GM12801 (cell line): ENCODE data around the gene BARX2.

Experiments used
- TF ChIP-seq, protein P1 (sequence below): IDR thresholded peaks from one replicate; pipeline ENCODE4 v1.5.1; 2011; ENCODE audit warnings: control low read depth; ENCODE audit not compliant: insufficient read length; ENCODE audit errors: extremely low read depth

Gene BARX2

DNA sequence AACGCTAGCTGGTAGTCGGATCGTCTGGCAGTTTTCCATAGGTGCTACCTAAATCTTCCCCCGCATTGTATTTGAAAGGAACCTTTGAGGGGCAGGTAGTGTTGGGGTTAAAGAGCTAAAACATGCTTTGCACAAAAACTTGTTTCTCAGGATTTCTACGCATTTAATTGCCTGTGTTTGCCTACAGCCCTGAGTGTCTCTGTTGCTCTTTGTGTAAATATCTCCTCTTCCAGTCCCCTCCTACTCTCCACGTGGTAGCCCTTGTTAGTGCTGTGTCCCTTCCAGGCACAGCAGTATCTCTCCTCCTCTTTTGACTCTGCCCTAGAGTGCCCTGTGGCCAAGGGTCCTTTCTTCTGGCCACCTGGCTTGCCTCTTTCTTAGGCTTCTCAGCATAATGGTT lies 81.7 kb downstream of the BARX2 start:
- TF ChIP-seq, protein P1, sequence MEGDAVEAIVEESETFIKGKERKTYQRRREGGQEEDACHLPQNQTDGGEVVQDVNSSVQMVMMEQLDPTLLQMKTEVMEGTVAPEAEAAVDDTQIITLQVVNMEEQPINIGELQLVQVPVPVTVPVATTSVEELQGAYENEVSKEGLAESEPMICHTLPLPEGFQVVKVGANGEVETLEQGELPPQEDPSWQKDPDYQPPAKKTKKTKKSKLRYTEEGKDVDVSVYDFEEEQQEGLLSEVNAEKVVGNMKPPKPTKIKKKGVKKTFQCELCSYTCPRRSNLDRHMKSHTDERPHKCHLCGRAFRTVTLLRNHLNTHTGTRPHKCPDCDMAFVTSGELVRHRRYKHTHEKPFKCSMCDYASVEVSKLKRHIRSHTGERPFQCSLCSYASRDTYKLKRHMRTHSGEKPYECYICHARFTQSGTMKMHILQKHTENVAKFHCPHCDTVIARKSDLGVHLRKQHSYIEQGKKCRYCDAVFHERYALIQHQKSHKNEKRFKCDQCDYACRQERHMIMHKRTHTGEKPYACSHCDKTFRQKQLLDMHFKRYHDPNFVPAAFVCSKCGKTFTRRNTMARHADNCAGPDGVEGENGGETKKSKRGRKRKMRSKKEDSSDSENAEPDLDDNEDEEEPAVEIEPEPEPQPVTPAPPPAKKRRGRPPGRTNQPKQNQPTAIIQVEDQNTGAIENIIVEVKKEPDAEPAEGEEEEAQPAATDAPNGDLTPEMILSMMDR, result no peak

DNA sequence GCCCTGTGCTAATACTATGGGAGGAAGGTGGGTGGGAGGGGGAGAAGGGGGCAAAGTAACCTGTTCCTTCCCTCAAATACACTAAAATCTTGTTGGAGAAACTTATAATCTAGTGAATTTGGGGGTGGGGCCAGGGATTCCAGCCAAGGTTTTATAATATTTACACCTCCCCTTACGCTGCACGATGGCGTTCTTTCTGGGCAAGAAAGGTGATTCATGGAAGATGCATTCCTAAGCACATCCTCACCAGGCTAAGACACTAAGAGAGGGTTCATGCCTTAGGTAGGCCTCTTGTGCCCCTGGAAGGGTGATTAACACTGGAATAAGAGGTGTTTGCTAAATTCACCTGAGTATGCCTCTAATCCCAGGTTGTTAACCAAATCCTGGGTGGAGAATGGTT lies 82.6 kb downstream of the BARX2 start:
- TF ChIP-seq, protein P1, result no peak

DNA sequence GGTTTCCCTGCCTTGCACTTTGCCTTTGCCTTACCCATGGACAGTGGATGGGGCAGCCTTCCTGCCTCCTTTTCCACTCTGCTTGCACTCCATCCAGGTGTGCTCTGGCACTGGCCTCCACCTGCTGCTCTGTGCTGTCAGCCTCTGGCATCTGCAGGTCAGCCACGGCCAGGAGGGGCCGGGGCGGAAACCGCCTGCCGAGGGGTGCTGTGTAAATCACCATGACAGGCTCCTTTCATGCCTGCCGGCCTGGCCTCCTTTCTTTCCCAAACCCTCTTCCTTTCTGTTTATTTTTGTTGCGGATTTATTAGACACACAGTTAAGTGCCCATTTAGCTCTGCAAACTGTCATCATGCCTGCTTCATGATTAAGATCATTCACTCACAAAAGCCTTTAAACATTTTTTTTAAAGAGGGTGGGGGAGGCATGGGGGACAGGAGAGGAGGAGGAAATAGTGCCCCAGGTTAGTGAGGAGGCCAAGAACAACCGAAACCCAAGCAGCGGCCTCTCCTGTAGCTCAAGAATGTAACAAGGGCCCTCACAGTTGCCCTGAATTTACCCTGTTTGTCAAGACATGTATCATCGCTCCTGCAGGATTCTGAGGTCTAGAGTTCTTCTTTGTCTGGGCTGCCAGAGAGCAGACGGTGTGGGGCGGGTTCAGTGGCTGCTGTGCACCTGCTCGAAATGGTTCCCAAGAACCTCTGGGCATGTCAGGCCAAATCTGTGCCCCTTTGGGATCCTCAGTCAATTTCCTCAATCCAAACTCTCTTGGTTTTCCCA lies 83.3 kb downstream of the BARX2 start:
- TF ChIP-seq, protein P1, result no peak

DNA sequence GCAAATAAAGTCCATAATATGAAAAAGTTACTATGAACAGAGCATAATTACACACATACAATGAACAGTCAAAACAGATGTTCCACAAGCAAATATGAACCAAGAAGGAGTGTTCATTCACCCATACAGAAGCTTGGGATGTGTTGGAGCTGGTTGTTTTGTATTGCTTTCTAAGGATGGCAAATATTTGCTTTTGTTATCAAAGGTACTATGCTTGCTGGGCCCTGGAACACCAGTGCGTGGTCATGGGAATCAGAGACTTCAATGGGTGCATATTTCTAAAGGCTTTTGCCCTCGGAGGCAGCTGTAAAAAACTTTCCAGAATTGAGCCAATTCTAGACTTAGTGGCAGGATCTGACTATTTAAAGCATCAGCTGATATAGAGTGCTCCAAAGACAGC lies 85.1 kb downstream of the BARX2 start:
- TF ChIP-seq, protein P1, result no peak

DNA sequence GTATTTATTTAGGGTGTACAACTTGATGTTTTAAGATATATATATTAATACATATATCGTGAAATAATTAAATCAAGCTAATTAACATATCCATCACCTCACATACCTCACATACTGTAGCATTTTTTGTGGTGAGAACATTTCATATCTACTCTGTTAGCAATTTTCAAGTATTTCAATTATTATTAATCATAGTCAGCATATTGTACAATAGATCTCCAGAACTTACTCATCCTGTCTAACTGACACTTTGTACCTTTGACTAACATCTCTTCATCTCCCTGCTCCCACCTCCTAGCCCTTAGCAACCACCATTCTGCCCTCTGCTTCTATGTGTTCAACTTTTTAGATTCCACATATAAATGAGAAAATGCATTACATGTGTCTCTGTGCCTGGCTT lies 108.4 kb downstream of the BARX2 start:
- TF ChIP-seq, protein P1, result no peak

DNA sequence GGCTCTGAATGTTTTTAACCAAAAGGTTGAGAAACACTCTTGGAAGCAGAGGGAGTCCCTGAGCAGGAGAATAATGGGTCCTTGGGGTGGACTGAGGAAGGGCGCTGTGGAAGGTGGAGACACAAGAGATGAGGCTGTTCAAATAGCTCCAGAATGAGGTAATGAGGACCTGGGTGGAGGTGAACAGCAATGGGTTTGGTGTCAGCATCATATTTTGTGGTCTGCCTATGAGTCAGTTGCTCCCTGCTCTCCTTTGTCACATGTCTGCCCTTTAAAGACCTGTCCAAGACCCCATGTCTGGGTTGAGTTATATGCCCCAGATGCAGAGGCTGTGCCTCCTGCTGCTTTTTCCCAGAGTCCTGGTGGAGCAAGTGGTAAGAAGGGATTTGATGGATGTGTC lies 113.6 kb downstream of the BARX2 start:
- TF ChIP-seq, protein P1, result no peak

DNA sequence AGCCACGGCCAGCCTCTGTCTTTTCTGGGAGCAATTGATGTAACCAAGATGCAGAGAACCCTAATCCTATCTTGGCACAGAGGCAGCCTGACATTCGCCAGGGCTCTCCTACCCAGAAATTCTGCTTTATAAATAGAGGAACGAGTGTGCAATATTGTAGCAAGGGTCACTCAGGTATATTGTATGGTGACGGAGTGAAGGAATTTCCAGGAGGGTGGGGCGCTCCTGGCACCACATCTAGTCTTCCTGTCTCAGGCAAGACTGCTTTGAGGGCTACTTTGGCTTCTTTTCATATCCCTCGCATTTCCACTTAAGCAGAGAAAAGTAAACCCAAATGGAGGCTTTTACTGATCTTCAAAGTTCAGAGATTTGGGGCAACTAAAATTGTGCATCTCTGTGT lies 114.4 kb downstream of the BARX2 start:
- TF ChIP-seq, protein P1, result no peak

DNA sequence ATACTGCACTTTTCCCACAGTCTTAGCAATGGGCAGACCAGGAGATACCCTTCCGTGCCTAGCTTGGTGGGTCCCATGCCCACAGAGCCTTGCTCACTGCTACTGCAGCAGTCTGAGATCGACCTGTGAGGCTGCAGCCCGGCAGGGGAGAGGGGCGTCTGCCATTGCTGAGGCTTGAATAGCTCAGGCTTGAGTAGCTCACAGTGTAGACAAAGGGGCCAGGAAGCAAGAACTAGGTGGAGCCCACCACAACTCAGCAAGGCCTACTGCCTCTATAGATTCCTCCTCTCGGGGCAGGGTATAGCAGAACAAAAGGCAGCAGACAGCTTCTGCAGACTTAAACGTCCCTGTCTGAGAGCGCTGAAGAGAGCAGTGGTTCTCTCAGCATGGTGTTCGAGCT lies 118.1 kb downstream of the BARX2 start:
- TF ChIP-seq, protein P1, result no peak
